Esophagus squamous epithelium (tissue), 4 donors: ENCODE results near the gene SETBP1.

ENCODE experiments used
- POLR2A ChIP-seq, 4 donors: fragments of 450-650 bp; IDR thresholded peaks; one replicate each; pipeline ENCODE4 v1.6.1; 2017; ENCODE audit warnings: antibody characterized with exemption in 4 of 4, mild to moderate bottlenecking in 4 of 4, moderate library complexity in 3 of 4
- TF ChIP-seq, protein P1 (sequence below), 6 experiments: fragments of 450-650 bp in 4 of 6; fragments of 200-600 bp in 2 of 6; sonication (generic) in 2 of 6; IDR thresholded peaks; one replicate each; pipeline ENCODE4 v1.5.1; 2016 to 2019; ENCODE audit warnings: antibody characterized with exemption in 6 of 6, mild to moderate bottlenecking in 4 of 6, moderate library complexity in 4 of 6

GRCh38 chr18:44836263-44836662 lies 155.6 kb downstream of the SETBP1 start:
- TF ChIP-seq POLR2A (IDR thresholded peaks at IDR 0.05): no peak
- TF ChIP-seq, protein P1, sequence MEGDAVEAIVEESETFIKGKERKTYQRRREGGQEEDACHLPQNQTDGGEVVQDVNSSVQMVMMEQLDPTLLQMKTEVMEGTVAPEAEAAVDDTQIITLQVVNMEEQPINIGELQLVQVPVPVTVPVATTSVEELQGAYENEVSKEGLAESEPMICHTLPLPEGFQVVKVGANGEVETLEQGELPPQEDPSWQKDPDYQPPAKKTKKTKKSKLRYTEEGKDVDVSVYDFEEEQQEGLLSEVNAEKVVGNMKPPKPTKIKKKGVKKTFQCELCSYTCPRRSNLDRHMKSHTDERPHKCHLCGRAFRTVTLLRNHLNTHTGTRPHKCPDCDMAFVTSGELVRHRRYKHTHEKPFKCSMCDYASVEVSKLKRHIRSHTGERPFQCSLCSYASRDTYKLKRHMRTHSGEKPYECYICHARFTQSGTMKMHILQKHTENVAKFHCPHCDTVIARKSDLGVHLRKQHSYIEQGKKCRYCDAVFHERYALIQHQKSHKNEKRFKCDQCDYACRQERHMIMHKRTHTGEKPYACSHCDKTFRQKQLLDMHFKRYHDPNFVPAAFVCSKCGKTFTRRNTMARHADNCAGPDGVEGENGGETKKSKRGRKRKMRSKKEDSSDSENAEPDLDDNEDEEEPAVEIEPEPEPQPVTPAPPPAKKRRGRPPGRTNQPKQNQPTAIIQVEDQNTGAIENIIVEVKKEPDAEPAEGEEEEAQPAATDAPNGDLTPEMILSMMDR (IDR thresholded peaks at IDR 0.05): no peak
